Liver (tissue), 3 donors: Measurements from ENCODE around the gene NCOA4.

Experiments used
- ATF3 ChIP-seq: IDR thresholded peaks from 2 replicates; pipeline ENCODE4 v1.6.1; 2016; ENCODE audit warnings: antibody characterized with exemption
- EGR1 ChIP-seq, 2 donors: IDR thresholded peaks; 2 replicates each; pipeline ENCODE4 v1.6.1; 2016 to 2018; ENCODE audit warnings: antibody characterized with exemption in 2 of 2, low read depth in 2 of 2
- FOXA1 ChIP-seq: IDR thresholded peaks from 2 replicates; pipeline ENCODE4 v1.6.1; 2016; ENCODE audit warnings: antibody characterized with exemption
- GABPA ChIP-seq, 2 donors: IDR thresholded peaks in 1 of 2; conservative IDR thresholded peaks in 1 of 2; 2 replicates each; pipeline ENCODE4 v1.6.1; 2016; ENCODE audit warnings: antibody characterized with exemption in 2 of 2, mild to moderate bottlenecking in 1 of 2, moderate library complexity in 1 of 2
- HNF4G ChIP-seq: IDR thresholded peaks from 2 replicates; pipeline ENCODE4 v1.6.1; 2016; ENCODE audit warnings: antibody characterized with exemption
- JUND ChIP-seq, 2 donors: IDR thresholded peaks; 2 replicates each; pipeline ENCODE4 v1.6.1; 2016; ENCODE audit warnings: antibody characterized with exemption in 2 of 2
- NR2F2 ChIP-seq: IDR thresholded peaks from 2 replicates; pipeline ENCODE4 v1.6.1; 2016; ENCODE audit warnings: antibody characterized with exemption
- RAD21 ChIP-seq, 2 donors: IDR thresholded peaks; 2 replicates each; pipeline ENCODE4 v1.6.1; 2016; ENCODE audit warnings: antibody characterized with exemption in 2 of 2, mild to moderate bottlenecking in 2 of 2
- REST ChIP-seq: IDR thresholded peaks from 2 replicates; pipeline ENCODE4 v1.6.1; 2016; ENCODE audit warnings: antibody characterized with exemption, mild to moderate bottlenecking
- TAF1 ChIP-seq: conservative IDR thresholded peaks from 2 replicates; pipeline ENCODE4 v1.6.1; 2016; ENCODE audit warnings: antibody characterized with exemption, mild to moderate bottlenecking
- YY1 ChIP-seq: IDR thresholded peaks from 2 replicates; pipeline ENCODE4 v1.6.1; 2016; ENCODE audit warnings: antibody characterized with exemption, mild to moderate bottlenecking
- TF ChIP-seq, protein P1 (sequence below): fragments of 150-350 bp; IDR thresholded peaks from 2 replicates; pipeline ENCODE4 v1.5.1; 2017; ENCODE audit warnings: improper control_type of control experiment, low read depth, low read length; ENCODE audit not compliant: missing input control
- TF ChIP-seq, protein P2 (sequence below): IDR thresholded peaks from 2 replicates; pipeline ENCODE4 v1.6.1; 2016; ENCODE audit warnings: antibody characterized with exemption
- TF ChIP-seq, protein P3 (sequence below): IDR thresholded peaks from 2 replicates; pipeline ENCODE4 v1.6.1; 2016; ENCODE audit warnings: antibody characterized with exemption
- donor health status: healthy.
- donor health status: healthy.

- TF ChIP-seq, protein P1, sequence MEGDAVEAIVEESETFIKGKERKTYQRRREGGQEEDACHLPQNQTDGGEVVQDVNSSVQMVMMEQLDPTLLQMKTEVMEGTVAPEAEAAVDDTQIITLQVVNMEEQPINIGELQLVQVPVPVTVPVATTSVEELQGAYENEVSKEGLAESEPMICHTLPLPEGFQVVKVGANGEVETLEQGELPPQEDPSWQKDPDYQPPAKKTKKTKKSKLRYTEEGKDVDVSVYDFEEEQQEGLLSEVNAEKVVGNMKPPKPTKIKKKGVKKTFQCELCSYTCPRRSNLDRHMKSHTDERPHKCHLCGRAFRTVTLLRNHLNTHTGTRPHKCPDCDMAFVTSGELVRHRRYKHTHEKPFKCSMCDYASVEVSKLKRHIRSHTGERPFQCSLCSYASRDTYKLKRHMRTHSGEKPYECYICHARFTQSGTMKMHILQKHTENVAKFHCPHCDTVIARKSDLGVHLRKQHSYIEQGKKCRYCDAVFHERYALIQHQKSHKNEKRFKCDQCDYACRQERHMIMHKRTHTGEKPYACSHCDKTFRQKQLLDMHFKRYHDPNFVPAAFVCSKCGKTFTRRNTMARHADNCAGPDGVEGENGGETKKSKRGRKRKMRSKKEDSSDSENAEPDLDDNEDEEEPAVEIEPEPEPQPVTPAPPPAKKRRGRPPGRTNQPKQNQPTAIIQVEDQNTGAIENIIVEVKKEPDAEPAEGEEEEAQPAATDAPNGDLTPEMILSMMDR: no peak
- TF ChIP-seq GABPA (IDR thresholded peaks at IDR 0.05 in 1 of 2, conservative IDR thresholded peaks at IDR 0.05 in 1 of 2) (no peak), JUND (IDR thresholded peaks at IDR 0.05) (no peak), HNF4G (no peak), REST (no peak), TAF1 (no peak), ATF3 (no peak), EGR1 (IDR thresholded peaks at IDR 0.05; ENCODE audit: low read depth in 2 of 2) (no peak), RAD21 (IDR thresholded peaks at IDR 0.05) (no peak), NR2F2 (no peak), YY1 (no peak), FOXA1 (no peak)
- TF ChIP-seq, protein P2, sequence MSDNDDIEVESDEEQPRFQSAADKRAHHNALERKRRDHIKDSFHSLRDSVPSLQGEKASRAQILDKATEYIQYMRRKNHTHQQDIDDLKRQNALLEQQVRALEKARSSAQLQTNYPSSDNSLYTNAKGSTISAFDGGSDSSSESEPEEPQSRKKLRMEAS: no peak
- TF ChIP-seq, protein P3, sequence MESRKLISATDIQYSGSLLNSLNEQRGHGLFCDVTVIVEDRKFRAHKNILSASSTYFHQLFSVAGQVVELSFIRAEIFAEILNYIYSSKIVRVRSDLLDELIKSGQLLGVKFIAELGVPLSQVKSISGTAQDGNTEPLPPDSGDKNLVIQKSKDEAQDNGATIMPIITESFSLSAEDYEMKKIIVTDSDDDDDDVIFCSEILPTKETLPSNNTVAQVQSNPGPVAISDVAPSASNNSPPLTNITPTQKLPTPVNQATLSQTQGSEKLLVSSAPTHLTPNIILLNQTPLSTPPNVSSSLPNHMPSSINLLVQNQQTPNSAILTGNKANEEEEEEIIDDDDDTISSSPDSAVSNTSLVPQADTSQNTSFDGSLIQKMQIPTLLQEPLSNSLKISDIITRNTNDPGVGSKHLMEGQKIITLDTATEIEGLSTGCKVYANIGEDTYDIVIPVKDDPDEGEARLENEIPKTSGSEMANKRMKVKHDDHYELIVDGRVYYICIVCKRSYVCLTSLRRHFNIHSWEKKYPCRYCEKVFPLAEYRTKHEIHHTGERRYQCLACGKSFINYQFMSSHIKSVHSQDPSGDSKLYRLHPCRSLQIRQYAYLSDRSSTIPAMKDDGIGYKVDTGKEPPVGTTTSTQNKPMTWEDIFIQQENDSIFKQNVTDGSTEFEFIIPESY: no peak
These were observed 14.2 kb downstream of the NCOA4 start for GRCh38 chr10:46016190-46016589.
